ENCODE results near the gene TMEM201. TPM values are rescaled to one million over a fixed set of nuclear protein-coding genes. Genes with fewer than 3 reads are reported as not detected.

Gene TMEM201
- total RNA-seq, 1 experiment from 2014 or later = 30.4 TPM

DNA sequence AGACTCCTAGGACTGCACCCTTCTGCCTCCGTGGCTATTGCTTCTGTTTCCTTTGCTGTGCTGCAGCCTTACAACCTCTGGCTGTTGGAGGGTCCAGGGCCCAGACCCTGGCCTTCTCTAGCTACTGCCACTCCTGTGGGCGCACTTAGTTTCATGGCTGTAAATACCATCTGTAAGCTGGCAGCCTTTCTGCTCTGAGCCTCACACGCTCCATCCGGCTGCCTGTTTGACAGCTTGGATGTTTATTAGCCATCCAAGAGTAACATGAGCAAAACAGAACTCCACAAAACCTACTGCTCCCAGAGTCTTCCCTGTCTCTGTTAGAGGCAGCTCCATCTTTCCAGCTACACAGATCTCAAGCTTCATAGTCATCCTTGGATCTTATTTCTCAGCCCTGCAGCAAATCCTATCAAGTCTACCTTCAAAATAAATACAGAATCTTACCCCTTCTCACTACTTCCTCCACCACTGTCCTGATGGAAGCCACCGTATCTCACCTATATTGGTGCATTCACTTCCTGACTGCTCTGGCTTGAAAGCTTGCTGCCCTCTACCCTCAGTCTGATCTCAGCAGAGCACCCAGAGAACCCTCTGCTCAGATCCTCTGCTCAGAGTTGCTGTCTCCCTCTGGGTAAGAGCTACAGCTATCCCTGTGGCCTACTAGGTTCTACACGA, 30.3 kb upstream of the TMEM201 start (continued):
- TF ChIP-seq TCF7 (CRISPR knock-in tag; IDR thresholded peaks at IDR 0.05; ENCODE audit: low read depth) = no peak
- TF ChIP-seq SOX15 (CRISPR knock-in tag; IDR thresholded peaks at IDR 0.05) = no peak
- no peak for TF ChIP-seq RELA (CRISPR knock-in tag; IDR thresholded peaks at IDR 0.05; ENCODE audit: borderline replicate concordance)
- no peak for TF ChIP-seq ZNF219 (CRISPR knock-in tag; IDR thresholded peaks at IDR 0.05; ENCODE audit: borderline replicate concordance)
- no peak for TF ChIP-seq ZNF281 (CRISPR knock-in tag; IDR thresholded peaks at IDR 0.05)
- no peak for TF ChIP-seq ZMAT4 (CRISPR knock-in tag; IDR thresholded peaks at IDR 0.05)
- TF ChIP-seq MYBL2 (CRISPR knock-in tag; IDR thresholded peaks at IDR 0.05) = no peak
- no peak for TF ChIP-seq ZNF671 (CRISPR knock-in tag; IDR thresholded peaks at IDR 0.05)
- no peak for TF ChIP-seq RORB (CRISPR knock-in tag; IDR thresholded peaks at IDR 0.05)
- TF ChIP-seq NFATC4 (CRISPR knock-in tag; IDR thresholded peaks at IDR 0.05) = no peak
- TF ChIP-seq, protein P1, sequence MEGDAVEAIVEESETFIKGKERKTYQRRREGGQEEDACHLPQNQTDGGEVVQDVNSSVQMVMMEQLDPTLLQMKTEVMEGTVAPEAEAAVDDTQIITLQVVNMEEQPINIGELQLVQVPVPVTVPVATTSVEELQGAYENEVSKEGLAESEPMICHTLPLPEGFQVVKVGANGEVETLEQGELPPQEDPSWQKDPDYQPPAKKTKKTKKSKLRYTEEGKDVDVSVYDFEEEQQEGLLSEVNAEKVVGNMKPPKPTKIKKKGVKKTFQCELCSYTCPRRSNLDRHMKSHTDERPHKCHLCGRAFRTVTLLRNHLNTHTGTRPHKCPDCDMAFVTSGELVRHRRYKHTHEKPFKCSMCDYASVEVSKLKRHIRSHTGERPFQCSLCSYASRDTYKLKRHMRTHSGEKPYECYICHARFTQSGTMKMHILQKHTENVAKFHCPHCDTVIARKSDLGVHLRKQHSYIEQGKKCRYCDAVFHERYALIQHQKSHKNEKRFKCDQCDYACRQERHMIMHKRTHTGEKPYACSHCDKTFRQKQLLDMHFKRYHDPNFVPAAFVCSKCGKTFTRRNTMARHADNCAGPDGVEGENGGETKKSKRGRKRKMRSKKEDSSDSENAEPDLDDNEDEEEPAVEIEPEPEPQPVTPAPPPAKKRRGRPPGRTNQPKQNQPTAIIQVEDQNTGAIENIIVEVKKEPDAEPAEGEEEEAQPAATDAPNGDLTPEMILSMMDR (IDR thresholded peaks at IDR 0.05) = no peak
- no peak for TF ChIP-seq CBFB (CRISPR knock-in tag; IDR thresholded peaks at IDR 0.05; ENCODE audit: low read depth)

DNA sequence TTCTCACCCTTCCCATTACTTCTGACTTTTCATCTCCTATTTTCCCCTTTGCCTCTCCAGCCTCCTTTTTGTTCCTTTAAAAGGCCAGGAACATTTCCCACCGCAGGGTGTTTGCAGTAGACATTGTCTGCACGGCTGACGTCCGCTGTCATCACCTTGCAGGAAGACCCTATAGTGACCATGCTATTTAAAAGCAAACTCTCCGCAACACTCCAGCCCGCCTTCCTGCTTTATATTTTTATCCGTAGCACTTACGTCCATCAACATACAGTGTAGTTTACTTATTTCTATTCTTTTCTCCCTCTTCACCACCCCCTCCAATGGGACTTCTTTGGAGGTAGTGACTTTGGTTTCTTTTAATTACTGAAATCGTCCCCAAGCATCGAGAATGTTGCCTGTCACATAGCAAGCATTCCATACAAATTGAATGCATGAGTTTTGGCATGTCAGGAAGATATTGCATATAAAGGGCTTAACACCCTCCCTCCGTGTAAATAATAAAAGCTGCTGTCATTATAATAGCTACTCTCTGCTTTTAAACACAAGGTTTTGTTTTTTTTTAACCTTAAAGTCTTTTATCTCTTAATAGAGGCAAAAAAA, 29.7 kb upstream of the TMEM201 start:
- ATAC-seq (no peak), DNase-seq (ENCODE audit: low spot score) (no peak)
- peaks cover 50% of the 10 kb centered on the region for H3K36me3 Mint-ChIP-seq
- TF ChIP-seq TCF7 (CRISPR knock-in tag; IDR thresholded peaks at IDR 0.05; ENCODE audit: low read depth) (no peak), NR2C2 (CRISPR knock-in tag; IDR thresholded peaks at IDR 0.05) (no peak), SP1 (CRISPR knock-in tag; conservative IDR thresholded peaks at IDR 0.05) (no peak), ZNF219 (CRISPR knock-in tag; IDR thresholded peaks at IDR 0.05; ENCODE audit: borderline replicate concordance) (no peak), NFATC4 (CRISPR knock-in tag; IDR thresholded peaks at IDR 0.05) (no peak)
- TF ChIP-seq, protein P2, sequence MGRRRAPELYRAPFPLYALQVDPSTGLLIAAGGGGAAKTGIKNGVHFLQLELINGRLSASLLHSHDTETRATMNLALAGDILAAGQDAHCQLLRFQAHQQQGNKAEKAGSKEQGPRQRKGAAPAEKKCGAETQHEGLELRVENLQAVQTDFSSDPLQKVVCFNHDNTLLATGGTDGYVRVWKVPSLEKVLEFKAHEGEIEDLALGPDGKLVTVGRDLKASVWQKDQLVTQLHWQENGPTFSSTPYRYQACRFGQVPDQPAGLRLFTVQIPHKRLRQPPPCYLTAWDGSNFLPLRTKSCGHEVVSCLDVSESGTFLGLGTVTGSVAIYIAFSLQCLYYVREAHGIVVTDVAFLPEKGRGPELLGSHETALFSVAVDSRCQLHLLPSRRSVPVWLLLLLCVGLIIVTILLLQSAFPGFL (CRISPR knock-in tag; IDR thresholded peaks at IDR 0.05; ENCODE audit: borderline replicate concordance) = no peak
- TF ChIP-seq, protein P3, sequence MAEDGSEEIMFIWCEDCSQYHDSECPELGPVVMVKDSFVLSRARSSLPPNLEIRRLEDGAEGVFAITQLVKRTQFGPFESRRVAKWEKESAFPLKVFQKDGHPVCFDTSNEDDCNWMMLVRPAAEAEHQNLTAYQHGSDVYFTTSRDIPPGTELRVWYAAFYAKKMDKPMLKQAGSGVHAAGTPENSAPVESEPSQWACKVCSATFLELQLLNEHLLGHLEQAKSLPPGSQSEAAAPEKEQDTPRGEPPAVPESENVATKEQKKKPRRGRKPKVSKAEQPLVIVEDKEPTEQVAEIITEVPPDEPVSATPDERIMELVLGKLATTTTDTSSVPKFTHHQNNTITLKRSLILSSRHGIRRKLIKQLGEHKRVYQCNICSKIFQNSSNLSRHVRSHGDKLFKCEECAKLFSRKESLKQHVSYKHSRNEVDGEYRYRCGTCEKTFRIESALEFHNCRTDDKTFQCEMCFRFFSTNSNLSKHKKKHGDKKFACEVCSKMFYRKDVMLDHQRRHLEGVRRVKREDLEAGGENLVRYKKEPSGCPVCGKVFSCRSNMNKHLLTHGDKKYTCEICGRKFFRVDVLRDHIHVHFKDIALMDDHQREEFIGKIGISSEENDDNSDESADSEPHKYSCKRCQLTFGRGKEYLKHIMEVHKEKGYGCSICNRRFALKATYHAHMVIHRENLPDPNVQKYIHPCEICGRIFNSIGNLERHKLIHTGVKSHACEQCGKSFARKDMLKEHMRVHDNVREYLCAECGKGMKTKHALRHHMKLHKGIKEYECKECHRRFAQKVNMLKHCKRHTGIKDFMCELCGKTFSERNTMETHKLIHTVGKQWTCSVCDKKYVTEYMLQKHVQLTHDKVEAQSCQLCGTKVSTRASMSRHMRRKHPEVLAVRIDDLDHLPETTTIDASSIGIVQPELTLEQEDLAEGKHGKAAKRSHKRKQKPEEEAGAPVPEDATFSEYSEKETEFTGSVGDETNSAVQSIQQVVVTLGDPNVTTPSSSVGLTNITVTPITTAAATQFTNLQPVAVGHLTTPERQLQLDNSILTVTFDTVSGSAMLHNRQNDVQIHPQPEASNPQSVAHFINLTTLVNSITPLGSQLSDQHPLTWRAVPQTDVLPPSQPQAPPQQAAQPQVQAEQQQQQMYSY (CRISPR knock-in tag; IDR thresholded peaks at IDR 0.05) = no peak
- no peak overlapping the region for H3K4me3 Mint-ChIP-seq
- POLR2A ChIA-PET = no interaction called here
- no peaks in the 10 kb centered on the region for H3K4me1 Mint-ChIP-seq
- H3K27me3 Mint-ChIP-seq (ENCODE audit: low read depth) = no peaks in the 10 kb centered on the region
- no peak overlapping the region for H3K27ac Mint-ChIP-seq
- CTCF ChIA-PET = interaction anchor here (0.6 kb wide), 1 partner anchor 162 kb away, joined by 3 read pairs; no protein-coding TSS in a partner anchor
- peaks cover 4% of the 10 kb centered on the region for H3K9me3 Mint-ChIP-seq

All from WTC11 (cell line).